GM21786 (cell line): ENCODE measurements around the gene FSD2.

ENCODE experiments used
- ATAC-seq: cut with Tn5 transposase; IDR thresholded peaks from one replicate; pipeline ENCODE4 v1.9.1; 2021; ENCODE audit not compliant: unreplicated experiment

The FSD2 gene, protein sequence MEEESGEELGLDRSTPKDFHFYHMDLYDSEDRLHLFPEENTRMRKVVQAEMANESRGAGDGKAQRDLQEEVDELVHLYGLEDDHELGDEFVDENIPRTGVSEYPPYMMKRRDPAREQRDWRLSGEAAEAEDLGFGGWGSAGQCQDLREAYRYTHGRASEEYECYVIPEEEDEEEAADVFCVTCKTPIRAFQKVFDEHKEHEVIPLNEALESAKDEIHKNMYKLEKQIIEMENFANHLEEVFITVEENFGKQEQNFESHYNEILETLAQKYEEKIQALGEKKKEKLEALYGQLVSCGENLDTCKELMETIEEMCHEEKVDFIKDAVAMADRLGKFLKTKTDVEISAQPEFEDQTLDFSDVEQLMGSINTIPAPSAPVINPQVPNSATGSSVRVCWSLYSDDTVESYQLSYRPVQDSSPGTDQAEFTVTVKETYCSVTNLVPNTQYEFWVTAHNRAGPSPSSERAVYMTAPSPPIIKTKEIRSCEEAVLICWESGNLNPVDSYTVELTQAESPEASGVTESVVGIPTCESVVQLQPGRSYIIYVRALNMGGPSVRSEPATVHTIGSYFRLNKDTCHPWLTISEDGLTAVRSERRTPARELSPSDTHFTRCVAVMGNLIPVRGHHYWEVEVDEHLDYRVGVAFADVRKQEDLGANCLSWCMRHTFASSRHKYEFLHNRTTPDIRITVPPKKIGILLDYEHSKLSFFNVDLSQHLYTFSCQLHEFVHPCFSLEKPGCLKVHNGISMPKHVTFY

DNA sequence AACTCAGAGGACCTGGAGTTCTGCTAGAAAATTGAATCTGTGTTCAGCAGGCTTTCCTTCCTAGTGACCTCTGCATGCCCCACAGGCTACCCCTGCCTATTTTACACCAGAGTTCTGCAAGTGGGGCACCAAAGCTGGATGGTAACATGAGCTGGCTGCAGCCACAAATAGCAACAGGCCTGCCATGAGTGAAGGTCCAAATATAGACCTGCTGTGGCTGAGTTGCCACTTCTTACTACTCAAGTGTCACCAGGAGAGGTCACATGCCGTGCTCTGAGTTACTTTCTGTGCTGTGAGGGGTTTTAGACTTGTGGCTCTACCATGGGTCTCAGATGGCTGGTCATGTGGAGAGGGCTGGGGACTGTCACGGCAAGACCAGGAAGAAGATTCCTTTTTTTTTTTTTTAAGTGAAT, at the start of gene FSD2:
TSS of gene FSD2 (minus strand) at position 76 of the 413 bp plus-strand sequence. CDS start 18,679 bp downstream, outside the sequence.
- ATAC-seq = peak; percentile 68

GRCh38 chr15:82854554-82854953, 48.7 kb upstream of the FSD2 start:
- no peak for ATAC-seq

- ATAC-seq = no peak
Observed at GRCh38 chr15:82852941-82853561, 47.2 kb upstream of the FSD2 start.

DNA sequence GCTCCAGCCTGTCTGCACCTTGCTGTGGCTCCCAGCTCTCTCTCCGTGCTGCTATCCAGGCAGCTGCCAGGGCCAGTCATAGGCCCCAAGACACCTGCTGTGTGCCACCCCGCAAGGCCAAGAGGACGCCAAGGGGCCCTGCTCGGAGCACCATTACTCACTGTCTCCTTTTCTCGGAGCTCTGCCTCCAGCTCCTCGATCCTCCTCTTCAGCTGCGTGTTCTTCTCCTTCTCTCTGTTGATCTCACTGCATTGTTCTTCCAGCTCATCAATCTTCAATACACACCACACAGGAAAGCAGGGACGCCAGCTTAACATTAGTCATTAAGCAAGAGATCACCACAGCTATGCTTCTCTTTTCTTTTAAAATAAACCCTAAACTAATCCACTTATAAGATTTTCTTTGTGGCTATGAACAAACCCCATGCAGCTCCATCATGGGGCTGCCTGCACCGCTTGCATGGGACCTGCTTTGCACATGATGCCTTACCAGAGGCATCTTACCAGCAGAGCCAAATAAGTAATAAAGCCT, 46.2 kb upstream of the FSD2 start:
- no peak for ATAC-seq

- no peak for ATAC-seq
Observed at GRCh38 chr15:82851306-82851850, 45.5 kb upstream of the FSD2 start.

DNA sequence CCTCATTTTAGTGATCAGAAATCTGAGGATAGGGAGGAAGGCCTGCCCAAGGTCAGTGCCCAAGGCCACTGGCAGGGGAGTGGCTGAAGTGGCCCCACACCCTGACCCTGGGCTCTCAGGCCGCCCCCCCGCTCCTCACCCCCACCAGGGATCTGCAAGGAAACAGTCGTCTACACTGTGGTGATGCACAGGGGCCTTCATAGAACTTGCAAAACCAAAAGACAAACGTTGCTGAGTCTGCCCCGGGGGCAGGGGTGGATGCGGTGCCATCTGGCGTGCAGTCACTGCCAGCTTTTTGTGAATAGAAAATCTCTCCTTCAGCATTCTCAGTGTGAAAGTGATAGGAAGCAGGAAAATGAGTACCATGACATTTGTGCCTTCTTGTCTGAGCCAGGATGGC, 44.9 kb upstream of the FSD2 start:
- no peak for ATAC-seq

GRCh38 chr15:82849556-82850512, 44.0 kb upstream of the FSD2 start:
- ATAC-seq = no peak

DNA sequence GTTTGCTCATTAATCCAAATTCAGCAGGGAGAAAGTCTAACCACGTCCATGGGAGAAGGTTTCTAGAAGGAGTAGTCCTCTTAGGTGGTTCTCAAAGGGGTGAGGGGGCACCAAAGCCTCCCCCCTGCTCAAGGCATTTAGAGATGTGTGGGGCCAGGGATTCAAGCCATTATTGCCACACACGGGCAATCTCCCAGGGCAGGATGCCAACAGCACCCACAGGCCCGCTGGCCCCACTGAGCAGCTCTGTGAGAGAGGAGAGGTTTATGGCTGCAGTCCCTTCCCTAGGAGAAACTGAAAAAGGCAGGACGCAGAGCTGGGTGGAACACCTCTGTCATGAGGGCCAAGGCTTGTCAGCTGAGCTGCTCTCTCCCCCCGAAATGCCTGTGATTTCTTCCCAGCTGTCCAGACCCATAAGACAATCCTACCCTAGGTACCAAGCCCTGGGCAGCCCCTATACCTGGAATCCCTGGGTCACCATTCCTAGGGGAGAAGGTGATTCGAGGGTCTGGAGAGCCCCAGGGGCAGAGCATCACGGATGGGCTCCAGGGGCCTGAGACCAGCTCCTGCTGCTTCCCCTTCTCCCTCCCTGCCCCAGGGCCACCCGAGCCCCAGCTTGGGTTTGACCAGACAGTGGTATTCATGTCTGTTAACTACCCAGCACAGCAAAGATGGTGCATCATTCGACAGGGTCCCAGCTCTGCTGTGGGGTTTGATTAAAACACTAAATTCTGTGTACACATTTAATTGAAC, 42.5 kb upstream of the FSD2 start:
- no peak for ATAC-seq

DNA sequence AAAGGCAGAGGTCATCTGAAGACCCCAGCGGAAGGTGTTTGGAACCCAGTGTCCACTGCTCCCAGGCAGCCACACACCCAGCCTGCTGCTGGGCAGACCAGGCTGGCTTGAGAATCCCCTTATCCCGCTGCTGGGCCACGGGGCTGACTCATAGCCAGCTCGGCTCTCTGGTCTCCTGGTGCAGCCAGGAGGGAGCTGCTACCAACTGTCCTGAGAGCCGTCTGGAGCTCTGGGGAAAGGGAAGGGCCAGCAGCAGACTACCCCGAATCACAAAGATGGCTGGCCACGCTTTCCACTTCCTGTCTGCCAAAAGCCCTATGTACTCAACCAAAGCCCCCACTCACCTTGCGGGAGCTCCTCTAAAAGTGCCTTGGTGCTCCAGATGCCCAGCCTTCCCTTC, 41.8 kb upstream of the FSD2 start:
- no peak for ATAC-seq

GRCh38 chr15:82846621-82847020, 40.8 kb upstream of the FSD2 start:
- no peak for ATAC-seq

DNA sequence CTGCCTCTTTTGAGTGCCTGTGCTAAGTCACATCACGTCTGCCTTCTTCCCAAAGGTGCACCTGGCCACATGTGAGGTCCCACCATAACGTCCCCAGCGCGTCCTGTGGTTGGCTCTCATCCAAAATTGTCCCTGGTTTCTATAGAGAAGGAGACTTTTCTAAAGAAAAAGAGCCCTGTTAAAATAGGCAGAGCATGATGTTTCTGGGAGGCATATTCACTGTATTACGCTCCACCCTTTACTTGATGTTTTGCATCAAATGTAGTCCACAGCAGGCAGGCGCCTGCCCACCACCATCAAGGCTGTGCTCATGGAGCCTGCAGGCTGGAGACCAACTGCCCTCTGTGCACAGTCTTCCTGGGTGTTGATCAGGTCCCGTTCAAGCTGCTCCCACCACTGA, 39.8 kb upstream of the FSD2 start:
- ATAC-seq = no peak

- ATAC-seq = no peak
Observed at GRCh38 chr15:82843566-82843965, 37.7 kb upstream of the FSD2 start.

GRCh38 chr15:82840166-82840565, 34.3 kb upstream of the FSD2 start:
- ATAC-seq = no peak

DNA sequence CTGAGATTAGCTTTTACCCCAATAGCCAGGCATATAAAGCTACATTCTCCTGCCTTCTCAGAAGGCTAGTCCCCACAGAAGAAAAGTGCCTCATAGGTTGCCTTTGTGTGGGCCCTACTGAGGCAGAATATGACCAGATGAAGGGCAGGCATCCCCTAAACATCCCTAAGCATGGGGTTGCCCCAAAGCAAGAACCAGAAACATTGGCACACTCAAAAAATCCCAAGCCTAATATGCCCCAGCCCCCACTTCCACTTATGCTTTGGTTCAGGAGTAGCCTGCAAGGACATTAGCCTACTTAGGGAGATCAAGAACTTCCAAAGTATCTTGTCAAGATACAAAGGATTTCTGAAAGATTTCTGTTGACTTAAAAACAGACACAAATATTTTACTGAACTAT, 33.3 kb upstream of the FSD2 start:
- no peak for ATAC-seq

GRCh38 chr15:82838096-82838735, 32.3 kb upstream of the FSD2 start:
- ATAC-seq = no peak

DNA sequence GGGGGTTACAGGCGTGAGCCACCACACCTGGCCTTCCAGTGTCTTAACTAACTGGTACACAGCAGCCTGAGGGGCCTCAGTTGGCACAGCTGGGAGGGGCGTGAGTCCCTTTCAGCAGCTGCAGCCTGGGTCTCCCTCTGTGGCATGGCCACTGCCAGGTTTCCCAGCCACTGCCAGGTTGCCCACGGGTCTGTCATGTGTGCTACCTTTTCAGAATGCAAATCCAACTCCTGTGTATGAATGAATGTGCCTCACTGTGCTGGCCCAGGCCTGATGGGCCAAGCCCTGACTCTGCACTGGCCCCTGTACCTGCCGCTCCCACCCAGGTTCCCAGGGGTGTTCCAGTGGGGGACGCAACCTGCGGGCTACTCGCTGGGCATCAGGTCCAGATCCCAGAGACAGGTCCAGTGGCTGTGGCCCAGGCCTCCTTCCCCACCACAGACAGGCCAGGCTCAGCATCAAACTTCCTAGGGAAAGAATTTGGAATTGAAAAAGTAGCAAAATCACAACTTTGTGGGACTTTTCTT, 29.6 kb upstream of the FSD2 start:
- no peak for ATAC-seq

DNA sequence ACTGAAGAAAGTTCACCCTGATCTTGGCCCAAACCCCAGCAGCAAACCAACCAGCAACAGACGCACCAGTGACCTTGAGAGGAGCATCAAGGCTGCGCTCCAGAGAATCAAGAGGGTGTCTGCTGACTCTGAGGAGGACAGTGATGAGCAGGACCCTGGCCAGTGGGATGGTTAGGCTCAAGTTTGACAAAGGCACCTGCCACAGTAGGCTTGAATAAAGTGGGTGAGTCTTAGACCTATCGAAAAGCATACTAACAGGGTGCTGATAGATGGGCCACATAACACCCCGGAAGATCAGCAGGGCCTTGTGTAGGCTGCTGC, 27.5 kb upstream of the FSD2 start:
- ATAC-seq = no peak

- peak; percentile 87 for ATAC-seq
Observed at GRCh38 chr15:82832601-82833361, 26.9 kb upstream of the FSD2 start.
